Mesothelial cell of epicardium (in vitro differentiated cells): ENCODE results near the gene PDZRN4. TPM values are rescaled to one million over a fixed set of nuclear protein-coding genes. Genes with fewer than 3 reads are reported as not detected.
"Not testable (repeated sequence)": the region's sequence is repeated elsewhere in the genome, so short reads cannot be mapped to it uniquely, and the experiment has no call there.

ENCODE experiments used
- DNase-seq, 2 experiments: peaks; one replicate each; pipeline ENCODE4 v3.0.0; 2021; ENCODE audit warnings: low spot score in 2 of 2; ENCODE audit not compliant: unreplicated experiment in 2 of 2
- H3K27ac Mint-ChIP-seq: 2 replicates; pipeline ENCODE4 v1.8.0; 2021; ENCODE audit warnings: mixed read lengths
- H3K27me3 Mint-ChIP-seq: 2 replicates; pipeline ENCODE4 v1.8.0; 2021; ENCODE audit warnings: low read depth, mixed read lengths
- H3K36me3 Mint-ChIP-seq: 2 replicates; pipeline ENCODE4 v1.8.0; 2021; ENCODE audit warnings: mixed read lengths
- H3K4me1 Mint-ChIP-seq: 2 replicates; pipeline ENCODE4 v1.8.0; 2021; ENCODE audit warnings: mixed read lengths
- H3K4me3 Mint-ChIP-seq: 2 replicates; pipeline ENCODE4 v1.8.0; 2021; ENCODE audit warnings: mild to moderate bottlenecking, moderate library complexity, mixed read lengths
- H3K9me3 Mint-ChIP-seq: 2 replicates; pipeline ENCODE4 v1.8.0; 2021; ENCODE audit warnings: mixed read lengths
- total RNA-seq: library from RNA; stranded (reverse); gene quantifications from 3 replicates; pipeline ENCODE4 v1.2.1, GENCODE V29; 2021
- TF ChIP-seq, protein P1 (sequence below): fragments of 200-600 bp; sonication (generic); IDR thresholded peaks from one replicate; pipeline ENCODE4 v1.5.0; 2021; ENCODE audit warnings: antibody characterized with exemption; ENCODE audit not compliant: unreplicated experiment

Gene PDZRN4
- total RNA-seq, 1 donor from 2014 or later = 1.5 TPM

- H3K9me3 Mint-ChIP-seq = peaks cover 13% of the 10 kb centered on the region
- H3K4me3 Mint-ChIP-seq = no peak overlapping the region
- DNase-seq = no peak
- H3K27ac Mint-ChIP-seq = no peak overlapping the region
- H3K4me1 Mint-ChIP-seq = no peaks in the 10 kb centered on the region
- TF ChIP-seq, protein P1, sequence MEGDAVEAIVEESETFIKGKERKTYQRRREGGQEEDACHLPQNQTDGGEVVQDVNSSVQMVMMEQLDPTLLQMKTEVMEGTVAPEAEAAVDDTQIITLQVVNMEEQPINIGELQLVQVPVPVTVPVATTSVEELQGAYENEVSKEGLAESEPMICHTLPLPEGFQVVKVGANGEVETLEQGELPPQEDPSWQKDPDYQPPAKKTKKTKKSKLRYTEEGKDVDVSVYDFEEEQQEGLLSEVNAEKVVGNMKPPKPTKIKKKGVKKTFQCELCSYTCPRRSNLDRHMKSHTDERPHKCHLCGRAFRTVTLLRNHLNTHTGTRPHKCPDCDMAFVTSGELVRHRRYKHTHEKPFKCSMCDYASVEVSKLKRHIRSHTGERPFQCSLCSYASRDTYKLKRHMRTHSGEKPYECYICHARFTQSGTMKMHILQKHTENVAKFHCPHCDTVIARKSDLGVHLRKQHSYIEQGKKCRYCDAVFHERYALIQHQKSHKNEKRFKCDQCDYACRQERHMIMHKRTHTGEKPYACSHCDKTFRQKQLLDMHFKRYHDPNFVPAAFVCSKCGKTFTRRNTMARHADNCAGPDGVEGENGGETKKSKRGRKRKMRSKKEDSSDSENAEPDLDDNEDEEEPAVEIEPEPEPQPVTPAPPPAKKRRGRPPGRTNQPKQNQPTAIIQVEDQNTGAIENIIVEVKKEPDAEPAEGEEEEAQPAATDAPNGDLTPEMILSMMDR = no peak
- H3K36me3 Mint-ChIP-seq = no peaks in the 10 kb centered on the region
- no peaks in the 10 kb centered on the region for H3K27me3 Mint-ChIP-seq
Measured at GRCh38 chr12:41605545-41606305, 417.6 kb downstream of the PDZRN4 start.

GRCh38 chr12:41606468-41607445 is 418.6 kb downstream of the PDZRN4 start:
- H3K27ac Mint-ChIP-seq = no peak overlapping the region
- TF ChIP-seq, protein P1 = no peak
- H3K36me3 Mint-ChIP-seq = no peaks in the 10 kb centered on the region
- no peak for DNase-seq
- H3K27me3 Mint-ChIP-seq = no peaks in the 10 kb centered on the region
- peaks cover 16% of the 10 kb centered on the region for H3K9me3 Mint-ChIP-seq
- no peak overlapping the region for H3K4me3 Mint-ChIP-seq
- no peaks in the 10 kb centered on the region for H3K4me1 Mint-ChIP-seq

- Mint-ChIP-seq H3K9me3 (peaks cover 17% of the 10 kb centered on the region), H3K27ac (no peak overlapping the region), H3K36me3 (no peaks in the 10 kb centered on the region), H3K4me1 (no peaks in the 10 kb centered on the region), H3K27me3 (no peaks in the 10 kb centered on the region), H3K4me3 (no peak overlapping the region)
- TF ChIP-seq, protein P1 = no peak
- DNase-seq = no peak
Measured at GRCh38 chr12:41612892-41613557, 424.9 kb downstream of the PDZRN4 start.

- DNase-seq, H3K4me1 Mint-ChIP-seq, H3K27me3 Mint-ChIP-seq, H3K36me3 Mint-ChIP-seq, H3K4me3 Mint-ChIP-seq, H3K27ac Mint-ChIP-seq: not testable (repeated sequence)
- peaks cover 17% of the 10 kb centered on the region for H3K9me3 Mint-ChIP-seq
Measured at GRCh38 chr12:41615174-41615573, 427.1 kb downstream of the PDZRN4 start.

DNA sequence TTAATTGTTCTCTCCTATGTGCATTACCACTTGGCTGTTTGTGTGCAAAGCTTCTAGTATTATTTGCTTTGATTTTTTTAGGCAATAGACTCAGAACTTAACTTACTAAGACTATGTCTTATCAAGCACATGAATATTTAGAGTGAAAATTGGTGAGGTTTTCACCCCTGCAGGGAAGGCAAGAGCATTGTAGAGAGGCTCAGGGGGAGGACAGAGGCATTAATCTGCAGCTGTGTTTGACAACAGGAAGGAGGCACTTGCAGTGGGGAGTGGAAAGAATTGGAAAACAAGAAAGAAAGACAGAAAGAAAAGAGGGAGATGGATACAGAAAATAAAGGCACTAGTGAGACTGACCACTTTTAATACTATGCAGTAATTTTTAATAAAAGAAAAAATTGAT is 431.6 kb downstream of the PDZRN4 start:
- no peaks in the 10 kb centered on the region for H3K36me3 Mint-ChIP-seq
- peaks cover 12% of the 10 kb centered on the region for H3K9me3 Mint-ChIP-seq
- H3K27ac Mint-ChIP-seq = no peak overlapping the region
- H3K4me1 Mint-ChIP-seq = peaks cover 4% of the 10 kb centered on the region
- TF ChIP-seq, protein P1 = no peak
- no peak overlapping the region for H3K4me3 Mint-ChIP-seq
- no peak for DNase-seq
- H3K27me3 Mint-ChIP-seq = no peaks in the 10 kb centered on the region
